Panc1 (cell line): ENCODE data around the gene POM121L2. TPM values are rescaled to one million over a fixed set of nuclear protein-coding genes. Genes with fewer than 3 reads are reported as not detected.
A peak's percentile ranks its signal among the peaks of the same experiment; 100 is the strongest.

ENCODE experiments used
- ATAC-seq: fragments of 200-7000 bp; cut with Tn5 transposase; 2 replicates; pipeline ENCODE4 v1.9.1; 2020; ENCODE audit warnings: mild to moderate bottlenecking, moderate library complexity
- BruUV-seq: library from RNA; stranded (reverse); fragments of 400-500 nt; replicated peaks from 2 replicates; lab custom pipeline; 2021; lab: Mats Ljungman, UMichigan
- CTCF ChIA-PET: fragments of 300-600 bp; sonication (Branson Sonifier 250); formaldehyde crosslinking; loops from one replicate; lab custom pipeline; 2022; ENCODE audit warnings: antibody characterized with exemption; lab: Charles Lee
- POLR2A ChIA-PET: fragments of 300-600 bp; sonication (Branson Sonifier 250); formaldehyde crosslinking; loops from one replicate; lab custom pipeline; 2022; ENCODE audit warnings: antibody characterized with exemption; lab: Charles Lee
- DNase-seq: peaks from one replicate; pipeline ENCODE4 v3.0.0-alpha.2; 2010; ENCODE audit warnings: low read depth, low spot score
- H3K27ac ChIP-seq: 2 replicates; pipeline ENCODE4 v1.5.1; 2011; ENCODE audit warnings: mild to moderate bottlenecking, low read length, inconsistent platforms
- H3K27me3 ChIP-seq: fragments of 200-500 bp; sonication (Bioruptor generic); 2 replicates; pipeline ENCODE4 v1.6.0; 2014; ENCODE audit warnings: low read length, inconsistent platforms; ENCODE audit not compliant: control insufficient read depth, insufficient read depth
- H3K36me3 ChIP-seq: fragments of 200-500 bp; sonication (Bioruptor generic); 2 replicates; pipeline ENCODE4 v1.5.1; 2014; ENCODE audit warnings: inconsistent platforms, mild to moderate bottlenecking, low read length, moderate library complexity; ENCODE audit not compliant: control insufficient read depth, insufficient read depth
- H3K4me1 ChIP-seq: 2 replicates; pipeline ENCODE4 v1.5.1; 2011; ENCODE audit warnings: inconsistent platforms, mild to moderate bottlenecking, low read length, moderate library complexity; ENCODE audit not compliant: control insufficient read depth, insufficient read depth
- H3K4me3 ChIP-seq, 2 experiments: 2 replicates each; pipeline ENCODE4 v1.5.1; 2011 to 2012; ENCODE audit warnings: low read depth in 2 of 2, low read length in 2 of 2, mild to moderate bottlenecking in 2 of 2, inconsistent platforms in 1 of 2, moderate library complexity in 1 of 2
- H3K9me3 ChIP-seq: fragments of 200-500 bp; sonication (Bioruptor generic); 2 replicates; pipeline ENCODE4 v1.5.1; 2014; ENCODE audit warnings: low read depth, mild to moderate bottlenecking, inconsistent platforms, low read length, moderate library complexity; ENCODE audit not compliant: control insufficient read depth, insufficient read depth
- CTCF ChIP-seq: fragments of 450-650 bp; IDR thresholded peaks from 2 replicates; pipeline ENCODE4 v1.5.1; 2017; ENCODE audit warnings: mild to moderate bottlenecking
- POLR2AphosphoS5 ChIP-seq: IDR thresholded peaks from 2 replicates; pipeline ENCODE4 v1.6.1; 2012; ENCODE audit warnings: mild to moderate bottlenecking, low read depth, low read length, moderate library complexity
- REST ChIP-seq, 2 experiments: IDR thresholded peaks; 2 replicates each; pipeline ENCODE4 v1.6.1; 2011 to 2012; ENCODE audit warnings: low read depth in 2 of 2, control low read depth in 1 of 2, low read length in 1 of 2, mild to moderate bottlenecking in 1 of 2, moderate library complexity in 1 of 2; ENCODE audit not compliant: insufficient read depth in 1 of 2
- SIN3A ChIP-seq: IDR thresholded peaks from 2 replicates; pipeline ENCODE4 v1.6.1; 2012; ENCODE audit warnings: low read depth, mild to moderate bottlenecking, low read length, moderate library complexity, borderline replicate concordance; ENCODE audit not compliant: insufficient read depth
- TCF7L2 ChIP-seq: IDR thresholded peaks from 2 replicates; pipeline ENCODE4 v1.6.1; 2011; ENCODE audit warnings: mild to moderate bottlenecking, low read depth, low read length, inconsistent platforms
- in situ Hi-C: cut with HindIII; loops from 2 replicates; pipeline ENCODE4 v1.10.0; 2016; ENCODE audit warnings: low sequenced_read_pairs, low pct_unique_long_range_greater_than_20kb
- intact Hi-C: fragments of 100-400 bp; cut with micrococcal nuclease; formaldehyde crosslinking; loops from one replicate; pipeline ENCODE4 v1.10.0; 2022; ENCODE audit not compliant: unreplicated experiment
- total RNA-seq: library from RNA; stranded (reverse); gene quantifications from one replicate; pipeline ENCODE4 v1.2.1, GENCODE V29; 2021; ENCODE audit not compliant: unreplicated experiment

The POM121L2 gene
- total RNA-seq, 1 experiment from 2014 or later = not detected

- ChIA-PET CTCF (interaction anchor here (0.6 to 1.2 kb wide), 2 partner anchors 9 to 117 kb away, joined by 3 to 12 read pairs; no protein-coding TSS in a partner anchor), POLR2A (interaction anchor here (0.5 kb wide), 1 partner anchor 129 kb away, joined by 3 read pairs; no protein-coding TSS in a partner anchor)
- peak overlapping the region; percentile 77 for H3K27ac ChIP-seq
- in situ Hi-C loops (no loop called here), intact Hi-C loops (loop anchor here (2.0 kb wide), 1 partner anchor 64 kb away; no protein-coding TSS in a partner anchor)
- no peaks in the 10 kb centered on the region for H3K9me3 ChIP-seq
- no peaks in the 10 kb centered on the region for H3K36me3 ChIP-seq
- peaks cover 36% of the 10 kb centered on the region for H3K4me1 ChIP-seq
- H3K27me3 ChIP-seq = no peaks in the 10 kb centered on the region
- TF ChIP-seq SIN3A (no peak), CTCF (no peak), REST (IDR thresholded peaks at IDR 0.05; ENCODE audit: insufficient read depth in 1 of 2, low read depth in 2 of 2, low read length in 1 of 2) (no peak), TCF7L2 (no peak)
- BruUV-seq = no TSS peak
- DNase-seq = no peak
- peak; percentile 3; the same call in 1 of the 2 replicates for ATAC-seq
- peak overlapping the region; percentile 83 to 97 for H3K4me3 ChIP-seq
These were observed 17.7 kb downstream of the POM121L2 start for GRCh38 chr6:27294409-27294808.

GRCh38 chr6:27293436-27294098 lies 18.5 kb downstream of the POM121L2 start:
- Histone ChIP-seq H3K27me3 (no peaks in the 10 kb centered on the region), H3K9me3 (no peaks in the 10 kb centered on the region), H3K4me3 (peak overlapping the region; percentile 83 to 97), H3K4me1 (peaks cover 36% of the 10 kb centered on the region), H3K36me3 (no peaks in the 10 kb centered on the region), H3K27ac (peak overlapping the region; percentile 77)
- CTCF ChIA-PET = no interaction called here
- BruUV-seq = no TSS peak
- POLR2A ChIA-PET = no interaction called here
- ATAC-seq (peak; percentile 57), DNase-seq (peak; percentile 89)
- intact Hi-C loops (loop anchor here (2.0 kb wide), 1 partner anchor 63 kb away; no protein-coding TSS in a partner anchor), in situ Hi-C loops (no loop called here)
- no peak for TF ChIP-seq TCF7L2

GRCh38 chr6:27290850-27291208 lies 21.2 kb downstream of the POM121L2 start:
- Histone ChIP-seq H3K4me3 (peak overlapping the region; percentile 46 to 62), H3K9me3 (no peaks in the 10 kb centered on the region), H3K4me1 (peaks cover 27% of the 10 kb centered on the region), H3K27ac (peak overlapping the region; percentile 71), H3K27me3 (no peaks in the 10 kb centered on the region), H3K36me3 (no peaks in the 10 kb centered on the region)
- ChIA-PET CTCF (interaction anchor here (0.7 kb wide), 1 partner anchor 205 kb away, joined by 5 read pairs; no protein-coding TSS in a partner anchor), POLR2A (interaction anchor here (0.6 to 1.4 kb wide), 2 partner anchors 144 to 751 kb away, joined by 3 to 5 read pairs; a partner anchor contains a TSS)
- TF ChIP-seq REST (IDR thresholded peaks at IDR 0.05; ENCODE audit: insufficient read depth in 1 of 2, low read depth in 2 of 2, low read length in 1 of 2) (no peak), POLR2AphosphoS5 (no peak; the same call in 1 of the 2 replicates), SIN3A (no peak), CTCF (no peak), TCF7L2 (no peak)
- no TSS peak for BruUV-seq
- in situ Hi-C loops = no loop called here
- DNase-seq (no peak), ATAC-seq (no peak)
- intact Hi-C loops = no loop called here
